SU-DHL-6 (cell line): ENCODE data around the gene SLC35D1.

Experiments
- CTCF ChIP-seq: fragments of 200-600 bp; sonication (generic); IDR thresholded peaks from one replicate; pipeline ENCODE4 v1.5.1; 2017; ENCODE audit warnings: antibody characterized with exemption, mild to moderate bottlenecking, low read length, moderate library complexity; ENCODE audit not compliant: insufficient read depth, poor library complexity, severe bottlenecking
- EZH2phosphoT487 ChIP-seq: fragments of 200-600 bp; sonication (generic), shearing (Covaris generic); conservative IDR thresholded peaks from 2 replicates; pipeline ENCODE4 v1.6.1; 2018; ENCODE audit warnings: mild to moderate bottlenecking, antibody characterized with exemption, low read length, moderate library complexity, mixed read lengths

DNA sequence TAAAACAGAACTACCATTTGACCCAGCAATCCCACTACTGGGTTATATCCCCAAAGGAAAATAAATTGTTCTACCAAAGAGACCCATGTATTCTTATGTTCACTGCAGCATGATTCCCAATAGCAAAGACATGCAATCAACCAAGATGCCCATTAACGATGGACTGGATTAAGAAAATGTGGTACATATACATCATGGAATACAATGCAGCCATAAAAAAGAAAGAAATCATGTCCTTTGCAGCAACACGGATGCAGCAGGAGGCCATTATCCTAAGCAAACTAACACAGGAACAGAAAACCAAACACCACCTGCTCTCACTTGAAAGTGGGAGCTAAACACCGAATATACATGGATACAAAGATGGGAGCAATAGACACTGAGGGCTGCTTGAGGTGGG, 44.2 kb downstream of the SLC35D1 start:
- TF ChIP-seq CTCF (no peak), EZH2phosphoT487 (no peak)
